Thyroid gland (tissue), 4 donors: ENCODE measurements around the gene FBXW4. TPM values are rescaled to one million over a fixed set of nuclear protein-coding genes. Genes with fewer than 3 reads are reported as not detected.

ENCODE experiments used
- DNase-seq, 2 donors: peaks; one replicate each; pipeline ENCODE4 v3.0.0-alpha.2; 2019
- H3K27ac ChIP-seq, 3 donors: fragments of 200-600 bp; sonication (generic); 1 replicate in 2 of 3; 2 replicates in 1 of 3; pipeline ENCODE4 v1.5.1; 2016 to 2019; ENCODE audit warnings: mild to moderate bottlenecking in 1 of 3, moderate library complexity in 1 of 3
- H3K27me3 ChIP-seq: fragments of 200-600 bp; sonication (generic); one replicate; pipeline ENCODE4 v1.5.1; 2019
- H3K36me3 ChIP-seq, 2 donors: fragments of 200-600 bp; sonication (generic); one replicate each; pipeline ENCODE4 v1.5.1; 2016 to 2019
- H3K4me1 ChIP-seq, 2 donors: fragments of 200-600 bp; sonication (generic); one replicate each; pipeline ENCODE4 v1.5.1; 2017 to 2019
- H3K4me3 ChIP-seq, 3 donors: fragments of 200-600 bp; sonication (generic); replicated peaks in 1 of 3; 1 replicate in 2 of 3; 2 replicates in 1 of 3; pipeline ENCODE4 v1.5.1; 2016; ENCODE audit warnings: mild to moderate bottlenecking in 1 of 3
- H3K9me3 ChIP-seq: fragments of 200-600 bp; sonication (generic); one replicate; pipeline ENCODE4 v1.5.1; 2017
- CTCF ChIP-seq, 6 experiments: fragments of 200-600 bp in 3 of 6; fragments of 450-650 bp in 3 of 6; sonication (generic) in 3 of 6; IDR thresholded peaks; one replicate each; pipeline ENCODE4 v1.5.1; 2016 to 2019; ENCODE audit warnings: antibody characterized with exemption in 6 of 6, mild to moderate bottlenecking in 2 of 6, inconsistent platforms in 1 of 6, moderate library complexity in 1 of 6
- POLR2A ChIP-seq, 2 donors: fragments of 450-650 bp; IDR thresholded peaks; one replicate each; pipeline ENCODE4 v1.6.1; 2017; ENCODE audit warnings: antibody characterized with exemption in 2 of 2, mild to moderate bottlenecking in 2 of 2, moderate library complexity in 1 of 2
- WGBS, 2 donors: methylation state at CpG; one replicate each; pipeline ENCODE4 v1.1.5; 2017; 5-methylcytosine and 5-hydroxymethylcytosine counted together
- intact Hi-C: fragments of 100-400 bp; cut with DNase I; formaldehyde crosslinking; loops from one replicate; pipeline ENCODE4 v1.15.1; 2023
- total RNA-seq, 4 donors: library from RNA; depleted of rRNA; stranded (reverse); fragments of >200 nt; gene quantifications; one replicate each; pipeline ENCODE4 v1.2.3, GENCODE V29; 2016

The FBXW4 gene
- total RNA-seq, 4 donors from 2014 or later: 59.5 to 94.2 (median 72.2) TPM

GRCh38 chr10:101683276-101683675 is 11.7 kb downstream of the FBXW4 start:
- no peaks in the 10 kb centered on the region for H3K9me3 ChIP-seq
- no peak overlapping the region for H3K27ac ChIP-seq
- intact Hi-C loops: no loop called here
- H3K36me3 ChIP-seq: no peaks in the 10 kb centered on the region
- no peaks in the 10 kb centered on the region for H3K27me3 ChIP-seq
- peaks cover 17 to 18% of the 10 kb centered on the region in 2 donors for H3K4me1 ChIP-seq
- TF ChIP-seq POLR2A (IDR thresholded peaks at IDR 0.05): no peak
- TF ChIP-seq CTCF (IDR thresholded peaks at IDR 0.05): no peak
- no peak for DNase-seq
- 88 to 92% methylated on average over 3 of the region's 3 CpGs for whole genome bisulfite sequencing, 2 donors
- no peak overlapping the region for H3K4me3 ChIP-seq

GRCh38 chr10:101682172-101682825 is 12.7 kb downstream of the FBXW4 start:
- intact Hi-C loops: no loop called here
- TF ChIP-seq POLR2A (IDR thresholded peaks at IDR 0.05): no peak
- TF ChIP-seq CTCF (IDR thresholded peaks at IDR 0.05): no peak

GRCh38 chr10:101676565-101676964 is 18.4 kb downstream of the FBXW4 start:
- intact Hi-C loops: no loop called here
- no peak overlapping the region for H3K4me3 ChIP-seq
- H3K9me3 ChIP-seq: no peaks in the 10 kb centered on the region
- no peak for DNase-seq
- peaks cover 16 to 29% of the 10 kb centered on the region in 2 donors for H3K36me3 ChIP-seq
- H3K27ac ChIP-seq: no peak overlapping the region
- H3K27me3 ChIP-seq: no peaks in the 10 kb centered on the region
- no peak for TF ChIP-seq CTCF (IDR thresholded peaks at IDR 0.05)
- no peak for TF ChIP-seq POLR2A (IDR thresholded peaks at IDR 0.05)
- peaks cover 0 to 3% of the 10 kb centered on the region in 2 donors for H3K4me1 ChIP-seq

More at GRCh38 chr10:101682172-101682825, 12.7 kb downstream of the FBXW4 start:
- H3K36me3 ChIP-seq: no peaks in the 10 kb centered on the region
- peaks cover 17 to 18% of the 10 kb centered on the region in 2 donors for H3K4me1 ChIP-seq
- H3K9me3 ChIP-seq: no peaks in the 10 kb centered on the region
- peak overlapping the region in 1 of 3 donors; percentile 13 for H3K27ac ChIP-seq
- no peak for DNase-seq
- 32 to 44% methylated on average over 2 of the region's 2 CpGs for WGBS, 2 donors
- no peak overlapping the region for H3K4me3 ChIP-seq
- no peaks in the 10 kb centered on the region for H3K27me3 ChIP-seq

GRCh38 chr10:101675115-101675514 is 19.9 kb downstream of the FBXW4 start:
- no peak for TF ChIP-seq POLR2A (IDR thresholded peaks at IDR 0.05)
- TF ChIP-seq CTCF (IDR thresholded peaks at IDR 0.05): no peak
- Histone ChIP-seq H3K27ac (no peak overlapping the region), H3K27me3 (no peaks in the 10 kb centered on the region), H3K4me1 (peaks cover 0 to 3% of the 10 kb centered on the region in 2 donors), H3K4me3 (no peak overlapping the region), H3K9me3 (no peaks in the 10 kb centered on the region), H3K36me3 (peaks cover 16 to 36% of the 10 kb centered on the region in 2 donors)
- no peak for DNase-seq
- intact Hi-C loops: no loop called here
- 92 to 100% methylated on average over 2 of the region's 2 CpGs for WGBS, 2 donors

GRCh38 chr10:101672536-101672935 is 22.4 kb downstream of the FBXW4 start:
- Histone ChIP-seq H3K27me3 (no peaks in the 10 kb centered on the region), H3K4me3 (no peak overlapping the region), H3K9me3 (no peaks in the 10 kb centered on the region), H3K27ac (no peak overlapping the region), H3K4me1 (peaks cover 0 to 3% of the 10 kb centered on the region in 2 donors), H3K36me3 (peaks cover 27 to 53% of the 10 kb centered on the region in 2 donors)
- intact Hi-C loops: no loop called here
- no peak for TF ChIP-seq CTCF (IDR thresholded peaks at IDR 0.05)
- no peak for TF ChIP-seq POLR2A (IDR thresholded peaks at IDR 0.05)
- 70 to 83% methylated on average over 6 of the region's 6 CpGs for WGBS, 2 donors
- DNase-seq: peak; percentile 26 to 73
